PFSK-1 (cell line): Measurements from ENCODE around the gene ADAMTS9.

Experiments
- POLR2AphosphoS5 ChIP-seq: IDR thresholded peaks from 2 replicates; pipeline ENCODE4 v1.6.1; 2012; ENCODE audit warnings: low read depth, mild to moderate bottlenecking, control low read depth, low read length, moderate library complexity
- TAF1 ChIP-seq: IDR thresholded peaks from 2 replicates; pipeline ENCODE4 v1.6.1; 2012; ENCODE audit warnings: low read length, control low read depth, borderline replicate concordance; ENCODE audit not compliant: insufficient read depth
- TF ChIP-seq, protein P1 (sequence below), 2 experiments: IDR thresholded peaks; 2 replicates each; pipeline versions ENCODE4 v1.6.1 to v1.8.0; 2011 to 2012; ENCODE audit warnings: low read depth in 2 of 2, low read length in 2 of 2, control low read depth in 1 of 2, inconsistent platforms in 1 of 2, mild to moderate bottlenecking in 1 of 2, moderate library complexity in 1 of 2; ENCODE audit not compliant: insufficient read depth in 1 of 2

DNA sequence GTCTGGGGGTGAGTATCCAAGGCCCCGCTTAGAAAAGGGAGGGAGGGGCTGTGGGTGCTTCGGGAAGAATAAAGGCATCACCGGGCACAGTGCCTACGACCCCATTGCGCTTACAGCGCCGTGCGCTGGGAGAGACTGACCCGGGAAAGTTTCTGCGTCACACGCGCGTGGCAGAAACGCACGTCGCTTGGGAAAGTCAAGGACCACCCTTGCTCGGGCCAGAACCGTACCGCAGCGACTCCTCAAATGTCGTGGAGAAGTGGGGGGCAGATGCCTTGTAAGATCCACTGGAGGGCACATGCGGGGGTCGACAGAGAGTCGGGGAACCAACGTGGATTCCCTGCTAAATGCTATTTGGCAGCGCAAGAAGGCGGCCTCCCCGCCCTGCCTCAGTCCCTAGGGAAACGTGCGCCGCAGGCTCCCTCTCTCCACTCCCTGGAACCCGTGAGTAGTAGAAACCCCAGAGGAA lies 2.4 kb downstream of the ADAMTS9 start:
- TF ChIP-seq POLR2AphosphoS5 (no peak), TAF1 (no peak)
- TF ChIP-seq, protein P1, sequence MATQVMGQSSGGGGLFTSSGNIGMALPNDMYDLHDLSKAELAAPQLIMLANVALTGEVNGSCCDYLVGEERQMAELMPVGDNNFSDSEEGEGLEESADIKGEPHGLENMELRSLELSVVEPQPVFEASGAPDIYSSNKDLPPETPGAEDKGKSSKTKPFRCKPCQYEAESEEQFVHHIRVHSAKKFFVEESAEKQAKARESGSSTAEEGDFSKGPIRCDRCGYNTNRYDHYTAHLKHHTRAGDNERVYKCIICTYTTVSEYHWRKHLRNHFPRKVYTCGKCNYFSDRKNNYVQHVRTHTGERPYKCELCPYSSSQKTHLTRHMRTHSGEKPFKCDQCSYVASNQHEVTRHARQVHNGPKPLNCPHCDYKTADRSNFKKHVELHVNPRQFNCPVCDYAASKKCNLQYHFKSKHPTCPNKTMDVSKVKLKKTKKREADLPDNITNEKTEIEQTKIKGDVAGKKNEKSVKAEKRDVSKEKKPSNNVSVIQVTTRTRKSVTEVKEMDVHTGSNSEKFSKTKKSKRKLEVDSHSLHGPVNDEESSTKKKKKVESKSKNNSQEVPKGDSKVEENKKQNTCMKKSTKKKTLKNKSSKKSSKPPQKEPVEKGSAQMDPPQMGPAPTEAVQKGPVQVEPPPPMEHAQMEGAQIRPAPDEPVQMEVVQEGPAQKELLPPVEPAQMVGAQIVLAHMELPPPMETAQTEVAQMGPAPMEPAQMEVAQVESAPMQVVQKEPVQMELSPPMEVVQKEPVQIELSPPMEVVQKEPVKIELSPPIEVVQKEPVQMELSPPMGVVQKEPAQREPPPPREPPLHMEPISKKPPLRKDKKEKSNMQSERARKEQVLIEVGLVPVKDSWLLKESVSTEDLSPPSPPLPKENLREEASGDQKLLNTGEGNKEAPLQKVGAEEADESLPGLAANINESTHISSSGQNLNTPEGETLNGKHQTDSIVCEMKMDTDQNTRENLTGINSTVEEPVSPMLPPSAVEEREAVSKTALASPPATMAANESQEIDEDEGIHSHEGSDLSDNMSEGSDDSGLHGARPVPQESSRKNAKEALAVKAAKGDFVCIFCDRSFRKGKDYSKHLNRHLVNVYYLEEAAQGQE (IDR thresholded peaks at IDR 0.05; ENCODE audit: insufficient read depth in 1 of 2, low read depth in 2 of 2, low read length in 2 of 2), result no peak
